ENCODE measurements around the gene COQ4. TPM values are rescaled to one million over a fixed set of nuclear protein-coding genes. Genes with fewer than 3 reads are reported as not detected.

The COQ4 gene
- polyA plus RNA-seq, 1 of the 3 experiments (the other 2 are of a cell fraction), result 57.2 TPM

DNA sequence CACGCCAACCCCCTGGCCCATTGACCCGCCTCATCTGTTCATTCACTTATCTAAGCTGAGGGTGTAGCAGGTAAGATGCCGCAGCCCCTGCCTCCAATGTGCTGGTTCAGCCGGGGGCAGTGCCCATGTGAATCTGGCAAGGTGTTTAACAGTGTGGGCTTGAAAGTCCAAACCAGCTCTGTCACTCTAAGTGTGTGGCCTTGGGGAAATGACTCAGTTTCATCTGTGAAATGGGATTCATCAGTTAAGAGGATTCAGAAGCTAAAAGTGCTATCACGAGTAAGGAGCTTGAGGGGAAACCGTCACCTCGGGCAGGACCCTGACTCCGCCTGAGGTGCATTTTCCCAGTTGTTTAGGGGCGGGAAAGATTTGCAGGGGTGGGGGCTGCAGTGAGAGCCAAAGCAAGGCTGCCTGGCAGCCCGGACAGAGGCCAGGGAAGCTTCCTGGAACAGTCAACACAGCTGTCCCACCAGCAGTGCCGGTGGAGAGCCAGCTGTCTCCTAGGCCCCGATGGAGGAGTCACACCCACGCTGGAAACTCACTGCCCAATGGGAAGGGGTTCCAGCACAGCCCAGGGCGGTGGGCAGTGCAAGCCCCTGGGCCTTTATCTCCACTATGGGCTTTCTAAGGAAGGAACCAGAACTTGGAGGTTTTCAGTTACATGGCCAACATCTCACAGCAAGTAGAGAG is 38.8 kb downstream of the COQ4 start:
- Histone ChIP-seq H3K4me2 (peak overlapping the region; percentile 87), H3K9me2 (no peaks in the 10 kb centered on the region), H3K9me3 (no peaks in the 10 kb centered on the region), H3K79me2 (ENCODE audit: insufficient read depth) (no peaks in the 10 kb centered on the region), H3K9ac (peak overlapping the region; percentile 15; the same call in 1 of the 2 replicates), H3F3A (replicated peaks; ENCODE audit: insufficient read depth) (peaks cover 12% of the 10 kb centered on the region), H3K4me3 (ENCODE audit: low read depth in 2 of 2, low read length in 1 of 2) (peak overlapping the region in 1 of 2 experiments; percentile 58; a peak in 2 of 4 replicates), H4K20me1 (ENCODE audit: insufficient read depth) (no peaks in the 10 kb centered on the region), H3K27ac (ENCODE audit: low read depth in 2 of 2, low read length in 1 of 2) (peak overlapping the region; percentile 9 to 29; a peak in 2 of 4 replicates), H3K36me3 (replicated peaks in 1 of 2; ENCODE audit: control insufficient read depth in 1 of 2, insufficient read depth in 2 of 2, low read length in 1 of 2) (no peaks in the 10 kb centered on the region), H3K4me1 (ENCODE audit: control insufficient read depth in 1 of 2, insufficient read depth in 2 of 2, low read depth in 1 of 2, low read length in 1 of 2) (peaks cover 7 to 8% of the 10 kb centered on the region in 2 experiments; a peak in 2 of 4 replicates), H3K27me3 (ENCODE audit: insufficient read depth) (no peaks in the 10 kb centered on the region), H2AFZ (ENCODE audit: low read depth) (peak overlapping the region; percentile 64)
- CTCF ChIA-PET, result interaction anchor here (0.8 to 4.1 kb wide), 26 partner anchors 10 to 243 kb away, joined by 3 to 113 read pairs (median 5); partner anchors contain the start of genes CERCAM and URM1
- TF ChIP-seq RAD21 (IDR thresholded peaks at IDR 0.05; ENCODE audit: low read length), result no peak
- TF ChIP-seq MEF2A (IDR thresholded peaks at IDR 0.05; ENCODE audit: borderline replicate concordance, low read depth), result no peak
- no peak for TF ChIP-seq MXI1 (IDR thresholded peaks at IDR 0.05; ENCODE audit: low read depth, low read length)
- no peak for TF ChIP-seq SMC3 (IDR thresholded peaks at IDR 0.05; ENCODE audit: low read depth, low read length)
- no peak for TF ChIP-seq RXRA (IDR thresholded peaks at IDR 0.05; ENCODE audit: borderline replicate concordance, low read depth)
- TF ChIP-seq SIN3A (IDR thresholded peaks at IDR 0.05; ENCODE audit: borderline replicate concordance, low read depth, low read length), result no peak
- TF ChIP-seq FOXJ3 (CRISPR knock-in tag; IDR thresholded peaks at IDR 0.05), result no peak
- TF ChIP-seq, protein P1, sequence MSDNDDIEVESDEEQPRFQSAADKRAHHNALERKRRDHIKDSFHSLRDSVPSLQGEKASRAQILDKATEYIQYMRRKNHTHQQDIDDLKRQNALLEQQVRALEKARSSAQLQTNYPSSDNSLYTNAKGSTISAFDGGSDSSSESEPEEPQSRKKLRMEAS (IDR thresholded peaks at IDR 0.05; ENCODE audit: low read depth), result no peak
- no peak for TF ChIP-seq NRF1 (IDR thresholded peaks at IDR 0.05; ENCODE audit: low read depth, low read length)
- TF ChIP-seq EP300 (IDR thresholded peaks at IDR 0.05; ENCODE audit: borderline replicate concordance in 1 of 2, low read depth in 1 of 2, low read length in 1 of 2), result no peak
- TF ChIP-seq, protein P2, sequence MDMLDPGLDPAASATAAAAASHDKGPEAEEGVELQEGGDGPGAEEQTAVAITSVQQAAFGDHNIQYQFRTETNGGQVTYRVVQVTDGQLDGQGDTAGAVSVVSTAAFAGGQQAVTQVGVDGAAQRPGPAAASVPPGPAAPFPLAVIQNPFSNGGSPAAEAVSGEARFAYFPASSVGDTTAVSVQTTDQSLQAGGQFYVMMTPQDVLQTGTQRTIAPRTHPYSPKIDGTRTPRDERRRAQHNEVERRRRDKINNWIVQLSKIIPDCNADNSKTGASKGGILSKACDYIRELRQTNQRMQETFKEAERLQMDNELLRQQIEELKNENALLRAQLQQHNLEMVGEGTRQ (IDR thresholded peaks at IDR 0.05; ENCODE audit: borderline replicate concordance, low read depth, low read length), result no peak
- no peak for TF ChIP-seq RCOR1 (IDR thresholded peaks at IDR 0.05; ENCODE audit: low read length)
- TF ChIP-seq, protein P3, sequence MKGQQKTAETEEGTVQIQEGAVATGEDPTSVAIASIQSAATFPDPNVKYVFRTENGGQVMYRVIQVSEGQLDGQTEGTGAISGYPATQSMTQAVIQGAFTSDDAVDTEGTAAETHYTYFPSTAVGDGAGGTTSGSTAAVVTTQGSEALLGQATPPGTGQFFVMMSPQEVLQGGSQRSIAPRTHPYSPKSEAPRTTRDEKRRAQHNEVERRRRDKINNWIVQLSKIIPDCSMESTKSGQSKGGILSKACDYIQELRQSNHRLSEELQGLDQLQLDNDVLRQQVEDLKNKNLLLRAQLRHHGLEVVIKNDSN (IDR thresholded peaks at IDR 0.05; ENCODE audit: borderline replicate concordance, low read depth), result no peak
- no peak for TF ChIP-seq NFIC (IDR thresholded peaks at IDR 0.05; ENCODE audit: borderline replicate concordance)
- TF ChIP-seq, protein P4, sequence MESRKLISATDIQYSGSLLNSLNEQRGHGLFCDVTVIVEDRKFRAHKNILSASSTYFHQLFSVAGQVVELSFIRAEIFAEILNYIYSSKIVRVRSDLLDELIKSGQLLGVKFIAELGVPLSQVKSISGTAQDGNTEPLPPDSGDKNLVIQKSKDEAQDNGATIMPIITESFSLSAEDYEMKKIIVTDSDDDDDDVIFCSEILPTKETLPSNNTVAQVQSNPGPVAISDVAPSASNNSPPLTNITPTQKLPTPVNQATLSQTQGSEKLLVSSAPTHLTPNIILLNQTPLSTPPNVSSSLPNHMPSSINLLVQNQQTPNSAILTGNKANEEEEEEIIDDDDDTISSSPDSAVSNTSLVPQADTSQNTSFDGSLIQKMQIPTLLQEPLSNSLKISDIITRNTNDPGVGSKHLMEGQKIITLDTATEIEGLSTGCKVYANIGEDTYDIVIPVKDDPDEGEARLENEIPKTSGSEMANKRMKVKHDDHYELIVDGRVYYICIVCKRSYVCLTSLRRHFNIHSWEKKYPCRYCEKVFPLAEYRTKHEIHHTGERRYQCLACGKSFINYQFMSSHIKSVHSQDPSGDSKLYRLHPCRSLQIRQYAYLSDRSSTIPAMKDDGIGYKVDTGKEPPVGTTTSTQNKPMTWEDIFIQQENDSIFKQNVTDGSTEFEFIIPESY (IDR thresholded peaks at IDR 0.05; ENCODE audit: borderline replicate concordance, low read depth), result no peak
- POLR2A ChIA-PET, result interaction anchor here (1.1 to 2.7 kb wide), 3 partner anchors 10 to 59 kb away, joined by 3 to 11 read pairs (median 7); partner anchors contain the start of genes CERCAM and URM1
- DNase-seq, result no peak
- 73% methylated on average over 9 of the region's 14 CpGs for WGBS (ENCODE audit: low lambda C conversion rate)

All from SK-N-SH (cell line).